ENCODE measurements around the gene SEPHS2. TPM values are rescaled to one million over a fixed set of nuclear protein-coding genes. Genes with fewer than 3 reads are reported as not detected.
A peak's percentile ranks its signal among the peaks of the same experiment; 100 is the strongest.
"Not testable (repeated sequence)": the region's sequence is repeated elsewhere in the genome, so short reads cannot be mapped to it uniquely, and the experiment has no call there.

The SEPHS2 gene, protein sequence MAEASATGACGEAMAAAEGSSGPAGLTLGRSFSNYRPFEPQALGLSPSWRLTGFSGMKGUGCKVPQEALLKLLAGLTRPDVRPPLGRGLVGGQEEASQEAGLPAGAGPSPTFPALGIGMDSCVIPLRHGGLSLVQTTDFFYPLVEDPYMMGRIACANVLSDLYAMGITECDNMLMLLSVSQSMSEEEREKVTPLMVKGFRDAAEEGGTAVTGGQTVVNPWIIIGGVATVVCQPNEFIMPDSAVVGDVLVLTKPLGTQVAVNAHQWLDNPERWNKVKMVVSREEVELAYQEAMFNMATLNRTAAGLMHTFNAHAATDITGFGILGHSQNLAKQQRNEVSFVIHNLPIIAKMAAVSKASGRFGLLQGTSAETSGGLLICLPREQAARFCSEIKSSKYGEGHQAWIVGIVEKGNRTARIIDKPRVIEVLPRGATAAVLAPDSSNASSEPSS
- polyA plus RNA-seq (ENCODE audit: insufficient read length in 3 of 3): 100 to 1,000 TPM in 2 of 3 donors, 10 to 100 TPM in 1; 94.8 to 105 (median 102) TPM

DNA sequence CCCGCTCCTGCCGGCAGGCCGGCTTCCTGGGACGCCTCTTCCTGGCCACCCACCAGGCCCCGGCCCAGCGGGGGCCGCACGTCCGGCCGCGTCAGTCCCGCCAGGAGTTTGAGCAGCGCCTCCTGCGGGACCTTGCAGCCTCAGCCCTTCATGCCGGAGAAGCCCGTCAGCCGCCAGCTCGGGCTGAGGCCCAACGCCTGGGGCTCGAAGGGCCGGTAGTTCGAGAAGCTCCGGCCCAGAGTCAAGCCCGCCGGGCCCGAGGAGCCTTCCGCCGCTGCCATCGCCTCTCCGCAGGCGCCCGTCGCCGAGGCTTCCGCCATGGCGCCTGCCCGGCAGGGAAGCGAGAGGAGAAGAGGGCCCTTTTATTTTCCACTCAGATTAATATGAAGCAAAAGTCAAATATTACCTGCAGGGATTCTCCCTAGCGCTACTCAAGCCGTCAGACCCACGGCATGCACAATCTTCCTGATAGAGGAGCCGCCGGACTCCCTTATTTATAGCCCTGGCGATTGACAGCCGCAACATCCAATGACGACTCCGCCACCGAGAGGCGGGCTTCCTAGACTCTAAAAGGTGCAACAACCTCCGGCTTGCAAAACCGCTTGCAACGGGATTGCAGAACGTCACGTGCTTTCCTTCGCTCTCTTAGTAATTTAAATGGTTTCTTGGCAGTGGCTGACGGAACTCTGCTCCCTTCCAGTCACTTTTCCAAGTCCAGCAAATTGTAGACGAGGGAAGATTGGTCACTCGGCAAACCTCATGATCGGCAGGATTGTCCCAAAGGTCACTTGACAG is at the start of gene SEPHS2:
Gene SEPHS2 (minus strand): TSS at position 467 of the 795 bp plus-strand sequence. CDS start 147 bp downstream, at position 320.
- DNase-seq (ENCODE audit: low read depth in 3 of 3, low spot score in 2 of 3): peak; percentile 93 to 94 (median 94)

DNA sequence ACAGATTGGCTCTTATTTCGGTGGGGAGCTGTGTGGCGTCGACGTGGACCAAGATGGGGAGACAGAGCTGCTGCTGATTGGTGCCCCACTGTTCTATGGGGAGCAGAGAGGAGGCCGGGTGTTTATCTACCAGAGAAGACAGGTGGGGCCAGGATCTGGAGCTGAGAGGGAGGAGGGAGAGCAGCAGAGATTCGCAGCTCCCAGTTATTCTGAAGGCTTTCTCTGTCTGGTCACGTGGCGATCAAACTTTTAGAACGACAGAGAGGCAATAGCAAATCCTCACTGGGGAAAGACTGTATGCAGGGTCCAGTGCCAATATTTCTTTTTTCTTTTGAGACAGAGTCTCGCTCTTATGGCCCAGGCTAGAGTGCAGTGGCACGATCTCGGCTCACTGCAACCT is 49.0 kb upstream of the SEPHS2 start:
- DNase-seq (ENCODE audit: low read depth in 3 of 3, low spot score in 2 of 3): no peak

DNA sequence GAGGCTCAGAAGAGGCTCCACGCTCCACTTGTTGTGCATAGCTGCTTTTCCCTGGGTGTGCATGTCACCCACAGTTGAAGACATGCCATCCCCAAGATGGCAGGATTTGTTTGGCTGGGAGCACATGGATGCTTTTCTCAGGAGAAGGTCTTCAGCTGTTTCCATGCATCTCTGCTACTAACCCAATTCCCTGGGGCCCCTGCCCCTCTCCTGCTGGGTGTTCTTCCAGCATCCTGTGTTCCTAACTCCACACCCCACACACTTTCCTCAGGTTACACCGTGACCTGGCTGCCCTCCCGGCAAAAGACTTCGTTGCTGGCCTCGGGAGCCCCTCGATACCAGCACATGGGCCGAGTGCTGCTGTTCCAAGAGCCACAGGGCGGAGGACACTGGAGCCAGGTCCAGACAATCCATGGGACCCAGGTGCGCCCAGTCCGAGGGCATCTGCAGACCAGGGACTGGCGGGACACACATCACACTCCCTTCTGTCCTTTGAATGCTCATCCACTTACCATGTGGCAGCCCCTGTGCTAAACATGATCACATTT is 48.3 kb upstream of the SEPHS2 start:
- no peak for DNase-seq (ENCODE audit: low read depth in 3 of 3, low spot score in 2 of 3)

DNA sequence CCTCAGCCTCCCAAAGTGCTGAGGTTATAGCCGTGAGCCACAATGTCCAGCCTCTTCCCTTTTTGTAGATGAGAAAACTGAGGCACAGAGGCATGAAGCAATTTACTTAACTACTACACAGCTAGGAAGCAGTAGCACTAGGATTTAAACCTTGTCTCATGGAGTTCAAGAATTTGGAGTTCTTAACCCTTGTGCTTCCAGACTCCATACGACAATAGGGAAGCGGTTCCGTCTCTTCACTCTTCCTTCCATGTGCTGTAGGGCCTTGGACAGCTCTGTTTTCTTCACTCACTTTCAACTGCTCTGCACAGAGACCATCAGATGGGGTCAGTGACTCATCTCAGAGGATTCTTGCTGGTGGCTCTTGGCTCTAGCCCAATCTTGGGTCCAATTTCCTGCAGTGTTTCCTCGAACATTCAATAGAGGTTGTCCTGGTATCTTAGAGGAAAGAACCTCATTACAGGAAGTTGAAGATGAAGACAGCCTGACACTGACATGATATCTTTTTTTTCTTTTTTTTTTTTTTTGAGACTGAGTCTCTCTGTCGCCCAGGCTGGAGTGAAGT is 46.2 kb upstream of the SEPHS2 start:
- peak in 1 of 3 donors; percentile 6 for DNase-seq (ENCODE audit: low read depth in 3 of 3, low spot score in 2 of 3)

DNA sequence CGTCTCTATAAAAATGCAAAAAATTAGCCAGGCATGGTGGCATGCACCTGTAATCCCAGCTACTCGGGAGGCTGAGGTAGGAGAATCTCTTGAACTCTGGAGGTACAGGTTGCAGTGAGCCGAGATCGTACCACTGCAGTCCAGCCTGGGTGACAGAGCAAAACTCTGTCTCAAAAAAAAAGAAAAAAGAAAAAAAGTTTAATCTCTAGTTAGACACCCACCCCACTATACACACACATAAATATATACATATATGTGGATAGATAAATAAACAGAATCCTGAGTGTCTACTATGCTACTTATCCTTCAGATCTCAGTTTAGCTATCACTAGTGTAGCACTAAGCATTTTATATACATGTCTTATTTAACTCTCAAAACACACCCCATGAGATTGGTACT is 45.6 kb upstream of the SEPHS2 start:
- DNase-seq (ENCODE audit: low read depth in 3 of 3, low spot score in 2 of 3): no peak

DNA sequence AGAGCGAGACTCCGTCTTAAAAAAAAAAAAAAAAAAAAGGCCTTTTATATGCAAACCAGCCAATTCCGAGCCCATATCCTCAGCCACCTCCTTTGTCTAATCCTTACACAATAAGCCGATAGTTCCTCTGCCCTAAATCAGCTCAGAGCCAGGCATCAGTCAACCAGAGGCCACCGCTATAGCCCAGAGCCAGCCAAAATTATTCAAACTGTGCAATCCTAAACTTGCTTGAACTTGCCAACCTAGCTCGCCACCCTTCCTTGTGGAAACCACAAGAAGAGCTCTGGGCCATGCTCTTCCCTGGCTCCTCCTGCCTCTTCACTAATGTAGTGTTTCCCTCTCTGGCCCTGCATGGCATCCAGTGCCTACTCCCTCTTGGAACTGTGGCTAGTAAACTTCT is 44.5 kb upstream of the SEPHS2 start:
- no peak for DNase-seq (ENCODE audit: low read depth in 3 of 3, low spot score in 2 of 3)

DNA sequence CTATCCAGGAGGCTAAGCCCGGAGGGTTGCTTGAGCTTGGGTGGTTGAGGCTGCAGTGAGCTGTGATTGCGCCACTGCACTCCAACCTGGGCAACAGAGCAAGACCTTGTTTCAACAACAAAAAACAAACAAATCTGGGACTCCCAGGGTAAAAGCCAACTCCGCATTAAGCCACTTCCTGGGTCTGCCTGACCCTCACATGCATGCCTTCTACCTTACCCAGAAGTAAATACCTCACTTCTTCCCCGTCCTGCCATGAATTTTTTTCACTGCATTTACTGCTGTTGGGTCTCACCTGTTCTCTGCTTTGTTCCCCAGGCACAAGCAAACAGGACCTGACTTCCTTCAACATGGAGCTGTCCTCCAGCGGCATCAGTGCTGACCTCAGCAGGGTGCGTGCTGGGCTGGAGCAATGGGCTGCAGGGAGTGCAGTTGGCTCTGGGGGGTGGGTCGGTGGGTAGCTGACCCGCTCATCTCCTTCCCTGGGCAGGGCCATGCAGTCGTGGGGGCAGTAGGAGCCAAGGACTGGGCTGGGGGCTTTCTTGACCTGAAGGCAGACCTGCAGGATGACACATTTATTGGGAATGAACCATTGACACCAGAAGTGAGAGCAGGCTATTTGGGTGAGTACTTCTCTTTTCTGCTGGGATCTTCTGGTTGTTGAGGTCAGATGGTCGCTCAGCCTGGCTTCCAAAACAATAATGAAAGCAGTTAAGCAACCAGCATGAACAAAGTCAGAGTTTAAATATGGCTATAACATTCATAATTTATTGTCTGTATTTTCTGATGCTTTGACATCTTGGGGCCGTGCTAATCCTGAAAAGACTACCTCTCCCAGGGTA is 43.3 kb upstream of the SEPHS2 start:
- DNase-seq (ENCODE audit: low read depth in 3 of 3, low spot score in 2 of 3): no peak

DNA sequence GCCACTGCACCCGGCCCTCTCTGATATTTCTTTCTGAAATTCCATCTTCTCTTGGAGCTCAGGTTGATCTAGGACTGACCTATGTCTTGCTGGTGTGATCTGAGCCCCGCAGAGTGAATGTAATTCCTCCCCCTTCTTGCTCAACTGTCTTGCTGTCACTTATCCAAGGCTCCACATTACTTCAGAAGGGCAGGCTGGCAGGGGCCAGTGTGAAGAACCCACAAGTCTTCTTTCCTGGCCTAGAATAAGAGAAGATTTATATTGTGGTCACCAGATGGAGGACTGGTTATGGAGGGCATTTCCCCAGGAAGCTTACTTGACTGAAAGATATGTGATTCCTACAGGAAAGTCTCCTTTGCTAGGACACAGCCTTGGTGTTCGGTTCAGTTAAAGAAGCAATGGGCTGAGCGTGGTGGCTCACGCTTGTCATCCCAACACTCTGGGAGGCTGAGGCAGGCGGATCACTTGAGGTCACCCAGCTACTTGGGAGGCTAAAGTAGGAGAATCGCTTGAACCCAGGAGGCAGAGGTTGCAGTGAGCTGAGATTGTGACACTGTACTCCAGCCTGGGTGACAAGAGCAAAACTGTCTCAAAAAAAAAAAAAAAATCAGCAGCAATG is 40.3 kb upstream of the SEPHS2 start:
- DNase-seq (ENCODE audit: low read depth in 3 of 3, low spot score in 2 of 3): no peak

DNA sequence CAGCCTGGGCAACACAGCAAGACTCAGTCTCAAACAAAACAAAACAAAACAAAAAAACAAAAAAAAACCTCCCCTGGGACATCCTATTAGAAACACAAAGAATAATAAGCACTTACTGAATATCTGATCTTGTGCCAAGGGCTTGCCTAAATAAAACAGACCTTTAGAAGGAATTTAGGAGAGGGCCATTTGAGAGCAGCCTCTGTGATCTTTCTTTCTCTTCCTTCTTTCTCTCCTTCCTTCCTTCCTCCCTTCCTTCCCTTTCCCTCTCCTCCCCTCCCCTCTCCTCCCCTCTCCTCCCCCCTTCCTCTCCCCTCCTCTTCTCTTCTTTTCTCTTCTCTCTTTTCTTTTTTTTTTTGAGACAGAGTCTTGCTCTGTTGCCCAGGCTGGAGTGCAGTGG is 39.2 kb upstream of the SEPHS2 start:
- DNase-seq (ENCODE audit: low read depth in 3 of 3, low spot score in 2 of 3): no peak

DNA sequence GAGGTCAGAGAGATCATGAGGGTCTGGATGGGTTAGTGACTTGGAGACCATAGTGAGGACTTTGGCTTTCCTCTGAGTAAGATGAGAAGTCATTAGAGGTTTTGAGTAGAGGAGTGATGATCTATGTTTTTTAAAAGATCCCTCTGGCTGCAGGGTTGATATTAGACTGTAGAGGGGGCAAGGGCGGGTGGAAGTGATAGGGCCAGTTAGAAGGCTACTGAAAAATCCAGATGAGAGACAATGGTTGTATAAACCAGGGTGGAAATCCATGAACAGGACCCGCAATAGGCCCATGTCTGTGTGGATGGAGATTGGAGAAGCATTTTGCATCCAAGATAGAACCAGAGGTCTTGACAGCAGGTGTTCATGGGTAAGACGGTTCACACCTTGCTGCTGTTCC is 36.7 kb upstream of the SEPHS2 start:
- DNase-seq (ENCODE audit: low read depth in 3 of 3, low spot score in 2 of 3): no peak

DNA sequence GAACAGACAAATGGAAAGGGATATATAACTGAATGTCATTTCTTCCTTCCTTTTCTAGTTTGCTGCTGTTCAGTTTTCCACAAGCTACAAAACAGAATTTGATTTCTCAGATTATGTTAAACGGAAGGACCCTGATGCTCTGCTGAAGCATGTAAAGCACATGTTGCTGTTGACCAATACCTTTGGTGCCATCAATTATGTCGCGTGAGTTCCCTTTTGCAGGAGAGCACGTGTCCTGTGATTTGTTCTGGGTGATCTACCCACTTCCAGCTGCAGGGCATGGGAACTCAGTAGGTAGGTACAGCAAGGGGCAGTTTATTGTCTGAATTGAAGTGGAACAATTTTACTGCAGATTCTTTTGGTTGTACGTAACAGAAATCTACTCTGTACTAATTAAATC is 35.7 kb upstream of the SEPHS2 start:
- DNase-seq (ENCODE audit: low read depth in 3 of 3, low spot score in 2 of 3): no peak

DNA sequence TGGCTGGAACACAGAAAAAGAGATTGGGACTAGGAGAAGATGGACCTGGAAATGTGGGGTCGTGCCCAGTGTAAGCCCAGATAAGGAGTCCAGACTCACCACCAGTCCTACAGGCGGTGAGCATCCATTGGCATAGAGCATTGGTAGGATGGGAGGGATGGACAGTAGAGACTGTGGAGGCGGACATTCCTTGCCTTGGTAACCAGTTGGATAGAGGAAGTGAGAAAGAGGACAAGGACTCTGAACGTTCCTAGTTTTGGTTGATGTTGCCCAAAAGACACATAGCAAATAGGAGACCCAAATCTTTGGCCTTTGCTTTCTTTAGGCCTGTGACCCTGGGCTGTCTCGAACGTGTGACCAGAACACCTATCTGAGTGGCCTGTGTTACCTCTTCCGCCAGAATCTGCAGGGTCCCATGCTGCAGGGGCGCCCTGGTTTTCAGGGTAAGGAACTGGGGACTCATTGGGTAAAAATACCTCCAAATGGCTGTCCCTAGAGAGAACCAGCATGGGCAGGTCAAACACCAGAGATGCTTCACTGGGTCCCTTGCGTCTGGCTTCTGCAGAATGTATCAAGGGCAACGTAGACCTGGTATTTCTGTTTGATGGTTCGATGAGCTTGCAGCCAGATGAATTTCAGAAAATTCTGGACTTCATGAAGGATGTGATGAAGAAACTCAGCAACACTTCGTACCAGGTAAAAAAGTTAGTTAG is 33.2 kb upstream of the SEPHS2 start:
- DNase-seq (ENCODE audit: low read depth in 3 of 3, low spot score in 2 of 3): no peak

DNA sequence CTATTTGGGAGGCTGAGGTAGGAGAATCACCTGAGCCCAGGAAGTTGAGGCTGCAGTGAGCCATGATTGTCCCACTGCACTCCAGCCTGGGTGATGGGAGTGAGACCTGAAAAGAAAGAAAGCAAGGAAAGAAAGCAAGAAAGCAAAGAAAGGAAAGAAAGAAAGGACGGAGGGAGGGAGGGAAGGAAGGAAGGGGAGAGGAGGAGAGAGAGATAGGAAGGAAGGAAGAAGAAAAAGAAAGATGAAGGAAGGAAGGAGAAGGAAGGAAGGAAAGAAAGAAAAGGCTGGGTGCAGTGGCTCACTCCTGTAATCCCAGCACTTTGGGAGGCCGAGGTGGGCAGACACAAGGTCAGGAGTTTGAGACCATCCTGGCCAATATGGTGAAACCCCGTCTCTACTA is 32.1 kb upstream of the SEPHS2 start:
- DNase-seq (ENCODE audit: low read depth in 3 of 3, low spot score in 2 of 3): not testable (repeated sequence)

DNA sequence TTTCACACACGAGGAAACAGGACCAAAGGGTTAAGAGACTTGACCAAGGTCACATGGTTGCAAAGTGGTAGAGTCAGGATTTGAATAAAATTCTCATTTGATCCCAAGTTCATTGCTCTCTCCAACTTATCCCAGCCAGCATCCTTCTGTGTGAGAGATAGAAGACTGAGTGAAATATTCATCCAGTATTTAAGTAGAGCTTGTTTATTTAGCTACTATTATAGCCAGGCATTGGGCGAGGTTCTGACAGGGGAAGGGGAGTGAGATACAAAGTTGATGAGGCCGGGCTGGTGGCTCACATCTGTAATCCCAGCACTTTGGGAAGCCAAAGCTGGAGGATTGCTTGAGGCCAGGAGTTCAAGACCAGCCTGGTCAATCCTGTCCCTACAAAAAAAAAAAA is 31.3 kb upstream of the SEPHS2 start:
- DNase-seq (ENCODE audit: low read depth in 3 of 3, low spot score in 2 of 3): no peak

DNA sequence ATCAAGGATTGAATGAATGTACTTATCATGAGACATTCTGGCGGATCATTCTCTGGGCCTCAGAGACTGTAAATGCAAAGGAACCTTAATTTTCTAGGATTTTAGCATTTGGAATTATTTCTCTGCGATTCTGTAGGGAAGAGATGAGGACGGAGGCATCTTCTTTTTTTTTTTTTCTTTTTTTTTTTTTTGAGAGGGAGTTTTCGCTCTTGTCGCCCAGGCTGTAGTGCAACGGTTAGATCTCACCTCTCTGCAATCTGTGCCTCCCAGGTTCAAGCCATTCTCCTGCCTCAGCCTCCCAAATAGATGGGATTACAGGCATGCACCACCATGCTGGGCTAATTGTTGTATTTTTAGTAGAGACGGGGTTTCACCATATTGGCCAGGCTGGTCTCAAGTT is 29.0 kb upstream of the SEPHS2 start:
- no peak for DNase-seq (ENCODE audit: low read depth in 3 of 3, low spot score in 2 of 3)

DNA sequence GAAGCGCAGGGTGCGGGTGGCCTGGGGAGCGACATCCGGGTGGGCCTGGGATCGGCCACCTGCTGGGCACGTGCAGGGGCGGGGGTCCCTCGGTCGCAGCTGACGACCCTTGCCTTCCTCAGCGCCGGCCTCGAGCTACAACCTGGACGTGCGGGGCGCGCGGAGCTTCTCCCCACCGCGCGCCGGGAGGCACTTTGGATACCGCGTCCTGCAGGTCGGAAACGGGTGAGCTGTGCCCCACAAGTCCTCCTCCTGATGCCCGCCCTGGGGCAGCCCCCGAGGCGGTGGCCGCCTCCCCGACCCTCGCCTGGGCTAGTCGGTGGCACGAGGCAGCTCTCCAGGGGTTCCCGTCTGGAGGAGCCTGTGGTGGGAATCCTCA is 28.4 kb upstream of the SEPHS2 start:
- DNase-seq (ENCODE audit: low read depth in 3 of 3, low spot score in 2 of 3): no peak

DNA sequence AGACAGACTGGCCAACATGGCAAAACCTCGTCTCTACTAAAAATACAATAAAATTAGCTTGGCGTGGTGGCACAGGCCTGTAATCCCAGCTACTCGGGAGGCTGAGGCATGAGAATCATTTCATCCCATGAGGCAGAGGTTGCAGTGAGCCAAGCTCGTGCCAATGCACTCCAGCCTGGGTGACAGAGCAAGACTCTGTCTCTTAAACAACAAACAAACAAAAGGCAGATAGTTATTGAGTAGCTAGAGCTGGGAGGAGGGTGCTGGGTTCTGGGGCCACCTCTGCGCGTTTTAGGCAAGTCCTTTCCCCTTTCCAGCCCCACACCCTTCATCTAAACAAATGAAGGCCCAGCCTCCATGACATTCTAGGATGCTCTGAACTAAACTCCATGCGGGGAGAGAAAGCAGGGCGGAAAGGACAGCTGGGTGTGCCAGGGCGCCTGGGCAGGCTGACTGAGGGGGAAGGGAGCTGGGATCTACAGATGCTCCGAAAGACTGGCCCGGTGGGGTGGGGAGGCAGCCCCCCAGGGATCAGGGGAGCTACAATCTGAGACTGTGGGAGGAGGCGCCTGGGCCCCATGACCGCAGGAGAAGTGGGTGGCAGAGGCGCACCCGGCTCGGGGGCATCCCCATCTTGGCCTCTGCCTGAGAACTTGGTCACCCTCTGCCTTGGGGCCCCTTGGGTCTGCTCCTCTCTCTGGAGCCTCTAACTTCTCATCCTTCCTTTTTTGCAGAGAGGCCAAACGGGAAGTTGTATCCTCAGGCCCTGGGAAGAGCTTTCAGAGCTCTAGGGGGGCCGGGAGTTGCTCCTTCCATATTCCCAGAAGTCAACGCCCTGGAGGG is 27.8 kb upstream of the SEPHS2 start:
- no peak for DNase-seq (ENCODE audit: low read depth in 3 of 3, low spot score in 2 of 3)

DNA sequence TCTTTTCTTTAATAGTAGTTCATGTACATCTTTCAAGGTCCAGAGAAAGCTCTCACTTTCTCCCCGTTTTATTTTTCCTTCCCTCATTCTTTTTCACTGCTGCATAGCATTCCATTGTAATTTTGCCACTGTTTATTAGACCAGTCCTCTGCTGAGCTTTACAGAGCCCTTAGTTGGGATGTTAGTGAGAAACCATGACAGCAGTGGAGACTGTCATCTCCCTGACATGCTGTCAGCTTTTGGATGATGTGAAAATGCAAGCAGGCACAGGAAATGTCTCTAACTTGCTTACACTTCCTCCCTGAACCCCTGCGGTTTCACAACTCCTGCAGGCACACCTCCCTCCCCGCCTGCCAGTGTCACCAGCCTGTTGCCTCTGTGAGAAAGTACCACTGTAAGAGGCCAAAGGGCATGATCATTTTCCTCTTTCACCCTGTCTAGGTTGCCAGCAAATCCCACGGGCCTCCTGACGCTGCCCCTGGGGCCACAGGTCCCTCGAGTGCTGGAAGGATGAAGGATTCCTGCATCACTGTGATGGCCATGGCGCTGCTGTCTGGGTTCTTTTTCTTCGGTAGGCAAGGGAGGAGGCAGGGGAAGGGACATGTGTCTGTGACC is 26.8 kb upstream of the SEPHS2 start, which contains the start of gene ITGAL:
Gene ITGAL (plus strand): TSS at position 415 of the 615 bp plus-strand sequence. CDS start 96 bp downstream, at position 511.
- DNase-seq (ENCODE audit: low read depth in 3 of 3, low spot score in 2 of 3): no peak

Data from right renal cortex interstitium (tissue), 3 donors.